Naive thymus-derived CD4-positive, alpha-beta T cell (primary cell): ENCODE results near the gene BBS9. TPM values are rescaled to one million over a fixed set of nuclear protein-coding genes. Genes with fewer than 3 reads are reported as not detected.

ENCODE experiments used
- ATAC-seq: fragments of 150-1000 bp; cut with Tn5 transposase; 2 replicates; pipeline ENCODE4 v1.10.0; 2021; ENCODE audit warnings: mild to moderate bottlenecking, moderate library complexity
- CTCF ChIA-PET: fragments of 350-600 bp; sonication (Branson Sonifier 250); formaldehyde crosslinking; loops from one replicate; lab custom pipeline; 2021; ENCODE audit warnings: antibody characterized with exemption; lab: Charles Lee
- POLR2A ChIA-PET: fragments of 350-600 bp; sonication (Branson Sonifier 250); formaldehyde crosslinking; loops from one replicate; lab custom pipeline; 2021; ENCODE audit warnings: antibody characterized with exemption, inconsistent platforms; lab: Charles Lee
- DNase-seq, 9 donors: peaks; one replicate each; pipeline versions ENCODE4 v3.0.0 to v3.0.0-alpha.2; 2020 to 2022; ENCODE audit warnings: mixed read lengths in 1 of 9
- H3K27ac ChIP-seq: one replicate; pipeline ENCODE4 v1.7.0; 2013; ENCODE audit warnings: mild to moderate bottlenecking, low read depth, low read length, moderate library complexity
- H3K27me3 ChIP-seq, 2 donors: one replicate each; pipeline ENCODE4 v1.7.0; 2013; ENCODE audit warnings: low read length in 2 of 2, mild to moderate bottlenecking in 2 of 2, moderate library complexity in 2 of 2; ENCODE audit not compliant: control insufficient read depth in 2 of 2, insufficient read depth in 2 of 2
- H3K36me3 ChIP-seq, 3 experiments: 1 replicate in 2 of 3; 2 replicates in 1 of 3; pipeline ENCODE4 v1.7.0; 2013; ENCODE audit warnings: low read length in 3 of 3, mild to moderate bottlenecking in 3 of 3, moderate library complexity in 1 of 3; ENCODE audit not compliant: insufficient read depth in 3 of 3, control insufficient read depth in 2 of 3
- H3K4me1 ChIP-seq, 2 donors: one replicate each; pipeline ENCODE4 v1.7.0; 2013; ENCODE audit warnings: low read length in 2 of 2, mild to moderate bottlenecking in 2 of 2, moderate library complexity in 1 of 2; ENCODE audit not compliant: control insufficient read depth in 2 of 2, insufficient read depth in 2 of 2
- H3K4me3 ChIP-seq: 2 replicates; pipeline ENCODE4 v1.7.0; 2013; ENCODE audit warnings: mild to moderate bottlenecking, low read length
- H3K9me3 ChIP-seq, 3 experiments: 1 replicate in 2 of 3; 2 replicates in 1 of 3; pipeline ENCODE4 v1.7.0; 2013; ENCODE audit warnings: low read length in 3 of 3; ENCODE audit not compliant: control insufficient read depth in 2 of 3
- H3K27ac Mint-ChIP-seq, 9 donors: one replicate each; pipeline ENCODE4 v1.8.0; 2020 to 2022; ENCODE audit warnings: mixed read lengths in 9 of 9, mild to moderate bottlenecking in 8 of 9, moderate library complexity in 5 of 9, inconsistent platforms in 2 of 9
- H3K27me3 Mint-ChIP-seq, 5 donors: one replicate each; pipeline ENCODE4 v1.8.0; 2021 to 2022; ENCODE audit warnings: mixed read lengths in 5 of 5, mild to moderate bottlenecking in 1 of 5
- H3K36me3 Mint-ChIP-seq, 5 donors: one replicate each; pipeline ENCODE4 v1.8.0; 2020 to 2022; ENCODE audit warnings: mixed read lengths in 5 of 5, mild to moderate bottlenecking in 3 of 5, inconsistent platforms in 1 of 5
- H3K4me1 Mint-ChIP-seq, 7 donors: one replicate each; pipeline ENCODE4 v1.8.0; 2020 to 2022; ENCODE audit warnings: mixed read lengths in 7 of 7, mild to moderate bottlenecking in 3 of 7, inconsistent platforms in 1 of 7
- H3K4me3 Mint-ChIP-seq, 10 donors: one replicate each; pipeline ENCODE4 v1.8.0; 2020 to 2022; ENCODE audit warnings: mild to moderate bottlenecking in 10 of 10, mixed read lengths in 10 of 10, moderate library complexity in 6 of 10, inconsistent platforms in 2 of 10
- H3K9me3 Mint-ChIP-seq, 11 donors: one replicate each; pipeline ENCODE4 v1.8.0; 2020 to 2022; ENCODE audit warnings: mixed read lengths in 11 of 11, mild to moderate bottlenecking in 4 of 11, inconsistent platforms in 1 of 11, moderate library complexity in 1 of 11
- intact Hi-C, 2 donors: fragments of 100-400 bp; cut with micrococcal nuclease; formaldehyde crosslinking; loops; one replicate each; pipeline ENCODE4 v1.15.1; 2023
- polyA plus RNA-seq, 2 donors: library from polyadenylated mRNA; unstranded; fragments of 300-500 nt; fragmentation: Illumina TruSeq; gene quantifications; one replicate each; pipeline ENCODE4 v1.2.3, GENCODE V29; 2021
- total RNA-seq, 6 experiments: library from RNA in 5 of 6; stranded (reverse) in 5 of 6; gene quantifications; 1 replicate in 5 of 6; 2 replicates in 1 of 6; pipeline ENCODE4 v1.2.3 and lab custom pipeline; 2021 to 2026

The BBS9 gene
- total and polyA plus RNA-seq, 7 experiments from 2014 or later = 11.1 to 31.0 (median 23.2) TPM

- peak overlapping the region; percentile 86 for H3K27ac ChIP-seq
- no peaks in the 10 kb centered on the region for H3K27me3 ChIP-seq
- Mint-ChIP-seq H3K9me3 (peaks cover 0 to 2% (median 0%) of the 10 kb centered on the region in 11 donors), H3K27me3 (peaks cover 0 to 25% (median 7%) of the 10 kb centered on the region in 5 donors), H3K36me3 (peaks cover 0 to 5% (median 4%) of the 10 kb centered on the region in 5 donors), H3K27ac (peak overlapping the region in 7 of 9 donors; percentile 46 to 84 (median 73)), H3K4me3 (peak overlapping the region; percentile 83 to 96 (median 90)), H3K4me1 (peaks cover 33 to 69% (median 54%) of the 10 kb centered on the region in 7 donors)
- ATAC-seq (peak; percentile 19), DNase-seq (peak in 8 of 9 donors; percentile 15 to 60 (median 30))
- ChIA-PET CTCF (interaction anchor here (0.6 to 4.8 kb wide), 14 partner anchors 9 to 307 kb away, joined by 3 to 32 read pairs (median 4); partner anchors contain the start of genes BBS9 and NT5C3A), POLR2A (interaction anchor here (0.6 to 3.4 kb wide), 3 partner anchors 20 to 168 kb away, joined by 3 to 15 read pairs (median 4); partner anchors contain the start of gene NT5C3A)
- no peaks in the 10 kb centered on the region for H3K9me3 ChIP-seq
- H3K4me1 ChIP-seq = peaks cover 21 to 23% of the 10 kb centered on the region in 2 donors
- H3K36me3 ChIP-seq = peaks cover 0 to 14% (median 0%) of the 10 kb centered on the region in 3 experiments
- peak overlapping the region; percentile 83 for H3K4me3 ChIP-seq
- intact Hi-C loops = loop anchor here (1.0 to 5.0 kb wide), 13 partner anchors 15 to 613 kb away; partner anchors contain the start of genes AVL9 (in 1 of the 2) and KBTBD2 (in 1 of the 2)
These were observed 22.0 kb upstream of the BBS9 start for GRCh38 chr7:33107136-33108066.

DNA sequence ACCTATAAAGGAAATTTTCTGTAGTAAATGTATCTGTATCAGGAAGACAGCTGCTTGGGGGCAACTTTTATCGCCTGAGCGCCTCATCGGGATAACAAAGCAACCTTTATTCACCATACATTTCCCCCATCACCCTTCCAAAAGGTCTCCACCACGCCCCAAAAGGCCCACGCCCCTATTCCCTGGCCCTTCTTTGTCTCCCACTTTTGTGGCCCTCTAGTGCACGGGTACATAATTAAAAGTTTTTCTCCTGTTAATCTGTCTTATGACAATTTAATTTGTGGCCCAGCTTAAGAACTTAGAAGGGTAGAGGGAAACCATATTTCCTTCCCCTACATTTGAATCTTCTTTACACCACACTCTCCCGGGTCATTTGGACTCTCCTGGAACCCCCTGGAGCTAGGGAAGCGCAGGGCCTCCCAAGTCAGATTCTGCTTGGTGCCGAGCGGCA, 20.8 kb upstream of the BBS9 start:
- Histone ChIP-seq H3K4me1 (peaks cover 21 to 23% of the 10 kb centered on the region in 2 donors), H3K4me3 (peak overlapping the region; percentile 83), H3K36me3 (peaks cover 0 to 2% (median 0%) of the 10 kb centered on the region in 3 experiments), H3K9me3 (no peaks in the 10 kb centered on the region), H3K27me3 (no peaks in the 10 kb centered on the region), H3K27ac (peak overlapping the region; percentile 86)
- Mint-ChIP-seq H3K9me3 (peaks cover 0 to 4% (median 0%) of the 10 kb centered on the region in 11 donors), H3K27me3 (peaks cover 5 to 30% (median 14%) of the 10 kb centered on the region in 5 donors), H3K27ac (peak overlapping the region; percentile 25 to 95 (median 66)), H3K4me3 (peak overlapping the region; percentile 83 to 96 (median 90)), H3K4me1 (peaks cover 28 to 58% (median 51%) of the 10 kb centered on the region in 7 donors), H3K36me3 (peaks cover 0 to 1% (median 0%) of the 10 kb centered on the region in 5 donors)
- ChIA-PET CTCF (interaction anchor here (0.8 to 4.8 kb wide), 12 partner anchors 11 to 308 kb away, joined by 3 to 32 read pairs (median 4); partner anchors contain the start of gene BBS9), POLR2A (interaction anchor here (0.6 to 3.4 kb wide), 5 partner anchors 30 to 232 kb away, joined by 3 to 15 read pairs (median 3); partner anchors contain the start of gene NT5C3A)
- DNase-seq (peak in 7 of 9 donors; percentile 4 to 24 (median 9)), ATAC-seq (no peak)
- intact Hi-C loops = loop anchor here (1.0 to 5.0 kb wide), 14 partner anchors 16 to 614 kb away; partner anchors contain the start of genes BBS9 (in 2 of the 2), KBTBD2 (in 2 of the 2) and AVL9 (in 1 of the 2)

DNA sequence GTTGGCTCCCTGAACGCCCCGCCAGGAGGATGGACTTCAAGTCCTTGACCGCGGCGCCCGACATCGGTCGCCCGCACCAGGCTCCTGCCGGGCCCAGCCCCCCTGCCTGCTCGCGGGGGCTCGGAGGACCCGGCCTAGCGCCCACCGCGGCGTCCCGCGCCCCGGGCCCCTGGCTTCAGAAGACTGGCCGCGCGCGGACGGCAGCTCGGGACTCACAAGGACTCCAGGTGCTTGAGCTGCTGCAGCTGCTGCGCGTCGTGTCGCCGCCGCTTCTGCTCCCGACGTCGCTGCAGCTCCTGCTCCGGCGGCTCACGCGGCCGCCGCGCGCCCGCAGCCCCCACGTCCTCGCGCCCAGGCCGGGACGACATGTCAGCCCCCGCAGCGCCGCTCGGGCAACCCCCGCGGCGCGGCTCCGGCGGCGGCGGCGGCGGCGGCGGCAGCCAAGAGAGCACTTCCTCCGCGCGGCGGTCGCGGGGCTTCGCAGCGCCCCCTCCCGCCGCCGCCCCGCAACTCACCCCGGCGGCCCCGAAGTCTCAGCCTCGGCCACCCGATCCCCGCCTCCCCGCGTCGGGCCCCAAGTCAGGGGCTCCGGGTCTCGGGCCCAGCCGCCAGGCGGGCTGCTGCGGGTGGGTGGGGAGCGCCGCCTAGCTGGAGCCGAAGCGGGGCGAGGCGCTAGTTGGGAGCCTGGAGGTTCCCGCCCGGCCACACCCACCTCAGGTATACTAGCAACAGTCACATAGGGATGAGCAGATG, 20.2 kb upstream of the BBS9 start, which contains the start of gene RP9:
Gene RP9 (minus strand): TSS at position 400 of the 753 bp plus-strand sequence. CDS start 32 bp downstream, at position 368.
- Histone ChIP-seq H3K36me3 (no peaks in the 10 kb centered on the region), H3K9me3 (no peaks in the 10 kb centered on the region), H3K4me3 (peak within 1 kb of the TSS; percentile 83), H3K27ac (peak within 1 kb of the TSS; percentile 86), H3K27me3 (no peaks in the 10 kb centered on the region), H3K4me1 (peaks cover 21 to 23% of the 10 kb centered on the region in 2 donors)
- Mint-ChIP-seq H3K4me1 (peaks cover 25 to 52% (median 45%) of the 10 kb centered on the region in 7 donors), H3K27me3 (peaks cover 5 to 32% (median 16%) of the 10 kb centered on the region in 5 donors), H3K9me3 (peaks cover 0 to 4% (median 0%) of the 10 kb centered on the region in 11 donors), H3K27ac (peak within 1 kb of the TSS; percentile 25 to 95 (median 77)), H3K4me3 (peak within 1 kb of the TSS; percentile 83 to 96 (median 90)), H3K36me3 (no peaks in the 10 kb centered on the region)
- DNase-seq (peak; percentile 65 to 85 (median 77)), ATAC-seq (peak; percentile 96)
- POLR2A ChIA-PET = interaction anchor here (0.6 to 3.4 kb wide), 7 partner anchors 41 to 613 kb away, joined by 3 to 15 read pairs (median 3); partner anchors contain the start of genes AVL9 and NT5C3A
- intact Hi-C loops = loop anchor here (1.0 to 5.0 kb wide), 13 partner anchors 16 to 614 kb away; partner anchors contain the start of genes BBS9 (in 2 of the 2), KBTBD2 (in 2 of the 2) and AVL9 (in 1 of the 2)
- CTCF ChIA-PET = interaction anchor here (0.9 to 4.8 kb wide), 10 partner anchors 11 to 309 kb away, joined by 3 to 32 read pairs (median 5); partner anchors contain the start of gene BBS9

DNA sequence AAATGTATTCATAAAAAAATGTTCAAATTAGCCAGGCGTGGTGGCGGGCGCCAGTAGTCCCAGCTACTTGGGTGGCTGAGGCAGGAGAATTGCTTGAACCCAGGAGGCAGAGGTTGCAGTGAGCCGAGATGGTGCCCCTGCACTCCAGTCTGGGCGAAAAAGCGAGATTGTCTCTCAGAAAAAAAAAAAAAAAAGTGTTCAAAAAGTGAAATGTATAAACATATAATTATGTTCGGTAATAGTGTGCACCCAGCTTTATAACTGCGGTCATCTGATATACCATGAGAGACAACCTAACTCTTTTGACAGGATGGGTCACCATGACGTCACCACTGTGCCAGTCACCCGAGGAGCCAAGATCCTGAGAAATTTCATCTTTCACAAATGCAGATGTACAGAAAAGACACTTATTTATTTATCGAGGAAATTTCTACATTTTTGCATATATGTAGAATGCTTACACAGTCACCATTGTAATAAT, 19.6 kb upstream of the BBS9 start:
- Mint-ChIP-seq H3K36me3 (no peaks in the 10 kb centered on the region), H3K9me3 (peaks cover 0 to 4% (median 0%) of the 10 kb centered on the region in 11 donors), H3K4me3 (peak overlapping the region; percentile 62 to 88 (median 77)), H3K27ac (peak overlapping the region in 5 of 9 donors; percentile 17 to 75 (median 46)), H3K27me3 (peaks cover 10 to 37% (median 21%) of the 10 kb centered on the region in 5 donors), H3K4me1 (peaks cover 24 to 48% (median 39%) of the 10 kb centered on the region in 7 donors)
- H3K4me1 ChIP-seq = peaks cover 17 to 23% of the 10 kb centered on the region in 2 donors
- H3K27me3 ChIP-seq = no peaks in the 10 kb centered on the region
- H3K27ac ChIP-seq = peak overlapping the region; percentile 48
- ATAC-seq = no peak
- peak overlapping the region; percentile 58 for H3K4me3 ChIP-seq
- no peaks in the 10 kb centered on the region for H3K9me3 ChIP-seq
- ChIA-PET CTCF (interaction anchor here (1.5 to 4.8 kb wide), 3 partner anchors 60 to 263 kb away, joined by 8 to 32 read pairs (median 9); no protein-coding TSS in a partner anchor), POLR2A (interaction anchor here (0.6 to 3.4 kb wide), 5 partner anchors 47 to 614 kb away, joined by 3 to 15 read pairs (median 3); partner anchors contain the start of genes AVL9 and NT5C3A)
- peak in 2 of 9 donors; percentile 1 for DNase-seq
- intact Hi-C loops = loop anchor here (1.0 to 5.0 kb wide), 13 partner anchors 17 to 615 kb away; partner anchors contain the start of genes BBS9 (in 2 of the 2), KBTBD2 (in 2 of the 2) and AVL9 (in 1 of the 2)
- no peaks in the 10 kb centered on the region for H3K36me3 ChIP-seq

- no peak for DNase-seq
- Mint-ChIP-seq H3K36me3 (no peaks in the 10 kb centered on the region), H3K27ac (no peak overlapping the region), H3K9me3 (peaks cover 0 to 4% (median 0%) of the 10 kb centered on the region in 11 donors), H3K4me3 (no peak overlapping the region), H3K27me3 (peaks cover 13 to 50% (median 24%) of the 10 kb centered on the region in 5 donors), H3K4me1 (peaks cover 8 to 30% (median 26%) of the 10 kb centered on the region in 7 donors)
- intact Hi-C loops = no loop called here
- no peak overlapping the region for H3K27ac ChIP-seq
- H3K27me3 ChIP-seq = no peaks in the 10 kb centered on the region
- ChIA-PET POLR2A (no interaction called here), CTCF (no interaction called here)
- H3K4me1 ChIP-seq = peaks cover 17% of the 10 kb centered on the region in 2 donors
- no peaks in the 10 kb centered on the region for H3K36me3 ChIP-seq
- ATAC-seq = no peak
- H3K9me3 ChIP-seq = no peaks in the 10 kb centered on the region
- H3K4me3 ChIP-seq = no peak overlapping the region
These were observed 17.8 kb upstream of the BBS9 start for GRCh38 chr7:33111614-33112013.
